Upper lobe of left lung (tissue), 6 donors: Measurements from ENCODE around the gene EPS8. TPM values are rescaled to one million over a fixed set of nuclear protein-coding genes. Genes with fewer than 3 reads are reported as not detected.
A peak's percentile ranks its signal among the peaks of the same experiment; 100 is the strongest.

Experiments
- ATAC-seq, 2 donors: fragments of 200-7000 bp; cut with Tn5 transposase; one replicate each; pipeline ENCODE4 v1.9.1; 2022; ENCODE audit warnings: mild to moderate bottlenecking in 2 of 2, moderate library complexity in 2 of 2; ENCODE audit not compliant: low FRiP score in 2 of 2
- DNase-seq, 2 donors: peaks; one replicate each; pipeline ENCODE4 v3.0.0-alpha.2; 2019 to 2020
- H3K27ac ChIP-seq, 4 donors: fragments of 200-600 bp; sonication (generic); one replicate each; pipeline ENCODE4 v1.5.1; 2016 to 2019
- H3K27me3 ChIP-seq, 4 donors: fragments of 200-600 bp; sonication (generic); one replicate each; pipeline ENCODE4 v1.5.1; 2017 to 2019
- H3K36me3 ChIP-seq, 4 donors: fragments of 200-600 bp; sonication (generic); one replicate each; pipeline ENCODE4 v1.5.1; 2016 to 2019
- H3K4me1 ChIP-seq, 4 donors: fragments of 200-600 bp; sonication (generic); one replicate each; pipeline ENCODE4 v1.5.1; 2018 to 2019
- H3K4me3 ChIP-seq, 4 donors: fragments of 200-600 bp; sonication (generic); one replicate each; pipeline ENCODE4 v1.5.1; 2017 to 2019; ENCODE audit warnings: mild to moderate bottlenecking in 2 of 4, moderate library complexity in 1 of 4
- H3K9me3 ChIP-seq, 4 donors: fragments of 200-600 bp; sonication (generic); one replicate each; pipeline ENCODE4 v1.5.1; 2018 to 2019
- EP300 ChIP-seq, 4 donors: sonication (generic); formaldehyde crosslinking; IDR thresholded peaks; one replicate each; pipeline ENCODE4 v1.5.1; 2017; ENCODE audit warnings: antibody characterized with exemption in 4 of 4, control low read depth in 2 of 4
- POLR2A ChIP-seq, 4 donors: fragments of 450-650 bp; IDR thresholded peaks; one replicate each; pipeline ENCODE4 v1.5.1; 2016 to 2017; ENCODE audit warnings: antibody characterized with exemption in 4 of 4, mild to moderate bottlenecking in 2 of 4
- POLR2AphosphoS5 ChIP-seq, 2 donors: sonication (generic); formaldehyde crosslinking; IDR thresholded peaks; one replicate each; pipeline ENCODE4 v1.5.1; 2017; ENCODE audit warnings: antibody characterized with exemption in 2 of 2
- WGBS, 2 donors: methylation state at CpG; one replicate each; pipeline ENCODE4 v1.1.5; 2017 to 2018; 5-methylcytosine and 5-hydroxymethylcytosine counted together
- total RNA-seq, 6 donors: library from RNA; depleted of rRNA in 4 of 6; stranded (reverse); fragments of >200 nt in 4 of 6; gene quantifications; one replicate each; pipeline versions ENCODE4 v1.1.0 to v1.2.1, GENCODE V29; 2016 to 2021
- TF ChIP-seq, protein P1 (sequence below), 6 experiments: fragments of 450-650 bp in 4 of 6; fragments of 200-600 bp in 2 of 6; sonication (generic) in 2 of 6; IDR thresholded peaks; one replicate each; pipeline ENCODE4 v1.5.1; 2016 to 2019; ENCODE audit warnings: antibody characterized with exemption in 6 of 6
- donor health status: DM: no; HTN: no; CAD: no; lungs with moderate emphysema.
- donor health status: DM: no; HTN: yes; CAD: no; lungs with severe emphysema.

Gene EPS8
- total RNA-seq, 6 donors from 2014 or later = 43.9 to 112 (median 67.2) TPM

DNA sequence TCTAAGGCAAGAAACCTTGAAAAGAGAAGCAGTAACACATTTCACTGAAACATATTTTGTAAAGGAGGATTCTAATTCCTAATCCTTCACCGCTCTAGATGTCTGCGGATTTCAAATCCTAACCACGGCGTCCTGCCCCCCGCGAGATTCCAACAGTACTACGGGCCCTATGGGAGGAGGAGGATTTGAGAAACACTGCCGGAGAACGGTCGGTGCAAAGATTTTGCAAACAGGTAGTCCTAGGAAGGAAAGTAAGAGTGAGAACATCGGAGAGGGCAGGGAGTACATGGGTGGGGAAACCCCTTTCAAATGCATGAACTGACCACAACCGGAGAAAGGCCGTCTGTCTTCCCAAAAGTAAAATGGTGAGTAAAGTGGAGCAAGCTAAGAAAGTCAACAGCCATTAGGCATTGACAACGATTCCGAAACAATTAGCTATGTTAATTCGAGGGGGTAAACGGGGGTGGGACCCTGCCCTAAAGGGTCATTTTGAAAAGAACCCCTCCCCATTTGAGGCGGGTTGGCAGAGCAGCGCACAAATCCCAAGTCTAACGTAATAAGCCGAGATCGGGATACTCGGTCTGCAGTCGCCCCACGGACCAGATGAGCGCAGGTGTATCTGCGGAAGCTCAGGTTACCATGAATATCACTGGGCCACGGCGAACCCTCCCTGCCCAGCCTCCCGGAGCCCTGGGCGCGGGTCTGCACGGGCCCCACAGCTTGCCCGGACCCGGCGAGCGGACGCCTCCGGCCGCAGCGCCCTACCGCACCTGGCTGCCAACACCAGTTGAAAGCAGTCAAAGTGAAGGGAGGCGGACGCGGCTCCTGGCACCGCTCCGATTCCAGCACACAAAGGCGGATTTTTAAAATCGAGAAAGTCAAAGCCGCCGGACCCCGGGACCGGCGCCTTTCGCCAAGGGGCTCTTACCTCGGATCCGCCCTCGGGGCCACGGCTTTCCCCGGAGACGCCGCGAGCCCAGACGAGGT lies 662 bp downstream of the EPS8 start:
- Histone ChIP-seq H3K4me3 (peak overlapping the region; percentile 64 to 88 (median 80)), H3K9me3 (no peaks in the 10 kb centered on the region), H3K36me3 (no peaks in the 10 kb centered on the region), H3K4me1 (peaks cover 0 to 17% (median 3%) of the 10 kb centered on the region in 4 donors), H3K27me3 (peaks cover 0 to 4% (median 0%) of the 10 kb centered on the region in 4 donors), H3K27ac (peak overlapping the region; percentile 81 to 92 (median 86))
- peak in 1 of 2 donors; percentile 56 for DNase-seq
- ATAC-seq = peak; percentile 53 to 56
- TF ChIP-seq POLR2A (IDR thresholded peaks at IDR 0.05) = no peak
- TF ChIP-seq EP300 (IDR thresholded peaks at IDR 0.05) = no peak
- no peak for TF ChIP-seq POLR2AphosphoS5 (IDR thresholded peaks at IDR 0.05)
- TF ChIP-seq, protein P1, sequence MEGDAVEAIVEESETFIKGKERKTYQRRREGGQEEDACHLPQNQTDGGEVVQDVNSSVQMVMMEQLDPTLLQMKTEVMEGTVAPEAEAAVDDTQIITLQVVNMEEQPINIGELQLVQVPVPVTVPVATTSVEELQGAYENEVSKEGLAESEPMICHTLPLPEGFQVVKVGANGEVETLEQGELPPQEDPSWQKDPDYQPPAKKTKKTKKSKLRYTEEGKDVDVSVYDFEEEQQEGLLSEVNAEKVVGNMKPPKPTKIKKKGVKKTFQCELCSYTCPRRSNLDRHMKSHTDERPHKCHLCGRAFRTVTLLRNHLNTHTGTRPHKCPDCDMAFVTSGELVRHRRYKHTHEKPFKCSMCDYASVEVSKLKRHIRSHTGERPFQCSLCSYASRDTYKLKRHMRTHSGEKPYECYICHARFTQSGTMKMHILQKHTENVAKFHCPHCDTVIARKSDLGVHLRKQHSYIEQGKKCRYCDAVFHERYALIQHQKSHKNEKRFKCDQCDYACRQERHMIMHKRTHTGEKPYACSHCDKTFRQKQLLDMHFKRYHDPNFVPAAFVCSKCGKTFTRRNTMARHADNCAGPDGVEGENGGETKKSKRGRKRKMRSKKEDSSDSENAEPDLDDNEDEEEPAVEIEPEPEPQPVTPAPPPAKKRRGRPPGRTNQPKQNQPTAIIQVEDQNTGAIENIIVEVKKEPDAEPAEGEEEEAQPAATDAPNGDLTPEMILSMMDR (IDR thresholded peaks at IDR 0.05) = no peak
- whole genome bisulfite sequencing, 2 donors = 0 to 3% methylated on average over 50 to 54 of the region's 64 CpGs

DNA sequence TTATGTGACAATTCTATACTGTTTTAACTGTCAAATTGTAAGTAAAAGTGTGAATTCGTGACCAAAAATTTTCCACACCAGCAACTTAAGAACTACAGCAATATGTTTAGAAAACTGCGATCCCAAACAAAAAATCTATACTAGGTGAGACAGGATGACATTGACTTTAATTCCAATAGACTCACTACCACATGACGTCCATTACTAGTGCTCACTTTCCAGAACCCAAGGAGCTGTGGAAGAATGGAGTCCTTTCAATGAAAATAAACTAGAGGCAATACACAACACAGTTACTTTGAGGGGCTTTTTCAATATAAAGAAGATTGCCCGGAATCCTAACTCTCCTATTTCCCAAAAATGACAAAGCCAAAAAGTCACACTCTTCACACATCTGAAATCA lies 1.4 kb downstream of the EPS8 start:
- peaks cover 0 to 4% (median 0%) of the 10 kb centered on the region in 4 donors for H3K27me3 ChIP-seq
- peak overlapping the region in 3 of 4 donors; percentile 64 to 82 (median 79) for H3K4me3 ChIP-seq
- TF ChIP-seq POLR2AphosphoS5 (IDR thresholded peaks at IDR 0.05) (no peak), EP300 (IDR thresholded peaks at IDR 0.05) (no peak), POLR2A (IDR thresholded peaks at IDR 0.05) (no peak)
- TF ChIP-seq, protein P1 (IDR thresholded peaks at IDR 0.05) = no peak
- DNase-seq = no peak
- WGBS, 2 donors = 61 to 68% methylated on average over 4 of the region's 4 CpGs
- H3K36me3 ChIP-seq = no peaks in the 10 kb centered on the region
- peak overlapping the region in 3 of 4 donors; percentile 81 to 92 (median 83) for H3K27ac ChIP-seq
- no peak for ATAC-seq
- H3K9me3 ChIP-seq = no peaks in the 10 kb centered on the region
- H3K4me1 ChIP-seq = peaks cover 0 to 17% (median 3%) of the 10 kb centered on the region in 4 donors

DNA sequence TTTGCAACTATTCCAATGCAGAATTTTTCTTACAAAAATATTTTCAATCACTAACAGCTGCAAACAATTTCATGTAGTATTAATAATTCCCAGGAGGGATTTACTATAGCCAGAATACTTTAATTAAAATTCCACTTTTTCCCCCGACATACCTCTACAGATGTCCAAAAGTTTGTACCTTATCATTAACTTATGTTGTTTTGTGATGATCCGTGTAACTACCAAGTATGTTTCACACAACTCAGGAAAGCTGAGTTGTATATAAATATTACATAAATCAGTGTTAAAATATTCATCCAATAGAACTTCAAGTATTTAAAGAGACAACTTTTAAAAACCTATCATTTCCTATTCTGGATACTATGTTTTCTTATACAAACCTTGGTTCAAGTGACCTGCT lies 2.4 kb downstream of the EPS8 start:
- no peak overlapping the region for H3K27ac ChIP-seq

DNA sequence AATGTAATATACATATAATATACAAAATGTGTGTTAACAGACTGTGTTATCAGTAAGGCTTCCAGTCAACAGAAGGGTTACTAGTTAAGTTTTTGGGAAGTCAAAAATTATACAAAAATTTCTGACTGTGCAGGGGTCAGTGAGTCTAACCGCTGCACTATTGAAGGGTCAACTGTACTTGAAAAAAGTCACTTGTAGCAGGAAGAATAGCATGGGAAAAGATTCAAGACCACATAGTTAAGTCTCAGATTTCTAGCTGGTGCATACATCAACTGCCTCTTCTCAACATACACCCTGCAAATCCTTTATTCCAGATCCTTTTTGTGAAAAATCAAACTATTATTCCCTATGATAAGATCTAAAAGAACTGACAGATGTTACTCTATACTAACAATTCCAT lies 5.9 kb downstream of the EPS8 start:
- TF ChIP-seq POLR2A (IDR thresholded peaks at IDR 0.05) = no peak
- TF ChIP-seq, protein P1 (IDR thresholded peaks at IDR 0.05) = no peak
- no peak for TF ChIP-seq POLR2AphosphoS5 (IDR thresholded peaks at IDR 0.05)
- TF ChIP-seq EP300 (IDR thresholded peaks at IDR 0.05) = no peak
- 84 to 90% methylated on average over 1 of the region's 1 CpG for WGBS, 2 donors

More for the DNA sequence above, 2.4 kb downstream of the EPS8 start:
- no peak for DNase-seq
- peaks cover 0 to 17% (median 3%) of the 10 kb centered on the region in 4 donors for H3K4me1 ChIP-seq
- no peak for TF ChIP-seq POLR2A (IDR thresholded peaks at IDR 0.05)
- TF ChIP-seq, protein P1 (IDR thresholded peaks at IDR 0.05) = no peak
- 60 to 69% methylated on average over 2 of the region's 2 CpGs for WGBS, 2 donors
- ATAC-seq = no peak
- no peaks in the 10 kb centered on the region for H3K36me3 ChIP-seq
- H3K27me3 ChIP-seq = peaks cover 0 to 4% (median 0%) of the 10 kb centered on the region in 4 donors
- peak overlapping the region in 2 of 4 donors; percentile 64 to 79 for H3K4me3 ChIP-seq
- no peaks in the 10 kb centered on the region for H3K9me3 ChIP-seq

More for the DNA sequence above, 5.9 kb downstream of the EPS8 start:
- DNase-seq (no peak), ATAC-seq (no peak)
- Histone ChIP-seq H3K4me3 (no peak overlapping the region), H3K36me3 (no peaks in the 10 kb centered on the region), H3K27ac (no peak overlapping the region), H3K27me3 (no peaks in the 10 kb centered on the region), H3K4me1 (peaks cover 0 to 8% (median 4%) of the 10 kb centered on the region in 4 donors), H3K9me3 (no peaks in the 10 kb centered on the region)
